ENCODE results near the gene BDKRB2. TPM values are rescaled to one million over a fixed set of nuclear protein-coding genes. Genes with fewer than 3 reads are reported as not detected.
A peak's percentile ranks its signal among the peaks of the same experiment; 100 is the strongest.

BDKRB2 gene
- total RNA-seq, 1 donor from 2014 or later: 0.70 TPM

DNA sequence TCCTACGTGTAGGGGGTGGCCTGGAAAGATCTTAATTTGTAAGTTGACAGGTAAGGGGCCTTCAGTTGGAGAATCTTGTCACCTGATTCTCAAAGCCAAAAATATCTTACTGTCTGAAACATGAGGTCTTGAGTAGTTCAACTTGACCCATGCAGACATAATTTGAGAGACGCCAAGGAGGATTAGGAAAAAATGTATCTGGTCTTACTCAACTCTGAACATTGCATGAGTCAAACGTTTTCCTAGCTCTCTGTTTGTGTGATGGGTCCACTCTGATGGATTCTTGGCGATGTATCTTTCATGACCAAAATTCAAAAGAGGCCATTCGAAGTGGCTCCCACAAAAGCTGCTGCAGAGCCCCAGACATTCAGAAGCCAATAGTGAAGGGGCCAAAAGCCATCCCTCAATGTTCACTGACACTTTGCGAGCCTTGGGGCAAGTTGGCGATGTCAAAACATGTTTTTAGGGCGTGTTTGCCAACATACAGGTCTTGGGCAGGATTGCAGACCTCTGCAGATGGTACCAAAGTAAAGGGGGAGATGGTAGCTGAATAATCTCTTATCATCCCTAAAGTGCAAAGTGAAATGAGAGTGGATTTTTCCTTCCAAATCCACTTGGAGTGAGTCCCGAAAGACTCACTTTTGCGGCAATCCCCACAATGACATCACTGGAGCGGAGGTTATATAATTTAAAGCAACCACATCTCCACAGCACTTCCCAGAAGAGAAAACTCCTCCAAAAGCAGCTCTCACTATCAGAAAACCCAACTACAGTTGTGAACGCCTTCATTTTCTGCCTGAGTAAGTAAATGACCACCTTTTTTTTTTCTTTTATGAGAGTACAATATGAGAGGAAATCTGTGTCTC is 51.1 kb downstream of the BDKRB2 start, which contains the start of gene BDKRB1:
Gene BDKRB1 (plus strand): TSS at position 710 of the 866 bp plus-strand sequence. CDS start 7,473 bp downstream, outside the sequence.
- Histone ChIP-seq H3K9ac (ENCODE audit: low read length) (no peak within 1 kb of the TSS), H4K20me1 (ENCODE audit: insufficient read depth, low read length) (no peaks in the 10 kb centered on the region), H3K27me3 (ENCODE audit: insufficient read depth, low read length) (peaks cover 5% of the 10 kb centered on the region), H3K4me2 (ENCODE audit: low read length) (peak within 1 kb of the TSS; percentile 51), H3K36me3 (ENCODE audit: insufficient read depth, low read length) (no peaks in the 10 kb centered on the region), H3K4me1 (ENCODE audit: insufficient read depth, low read length) (peaks cover 21% of the 10 kb centered on the region), H3K9me3 (ENCODE audit: insufficient read depth, low read depth, low read length) (no peaks in the 10 kb centered on the region), H3K79me2 (ENCODE audit: insufficient read depth, low read length) (no peaks in the 10 kb centered on the region), H2AFZ (ENCODE audit: low read depth, low read length) (no peak within 1 kb of the TSS), H3K27ac (ENCODE audit: low read depth, low read length) (peak within 1 kb of the TSS; percentile 36), H3K4me3 (ENCODE audit: insufficient read depth, low read depth, low read length) (no peak within 1 kb of the TSS)
- no peak within 1 kb of the TSS for H3K4me3 Mint-ChIP-seq (ENCODE audit: unreplicated experiment)
- no peaks in the 10 kb centered on the region for H3K27me3 Mint-ChIP-seq (ENCODE audit: low read depth, unreplicated experiment)
- H3K9me3 Mint-ChIP-seq (ENCODE audit: unreplicated experiment): no peaks in the 10 kb centered on the region
- no peak within 1 kb of the TSS for H3K27ac Mint-ChIP-seq (ENCODE audit: unreplicated experiment)
- no peaks in the 10 kb centered on the region for H3K36me3 Mint-ChIP-seq (ENCODE audit: low read depth, unreplicated experiment)
- H3K4me1 Mint-ChIP-seq (ENCODE audit: low read depth, unreplicated experiment): peaks cover 27% of the 10 kb centered on the region
- FAIRE-seq (peak; percentile 96), DNase-seq (ENCODE audit: low read depth) (peak; percentile 91)
- TF ChIP-seq CTCF (IDR thresholded peaks at IDR 0.05; ENCODE audit: insufficient read depth, low read depth, low read length) (no peak), EZH2 (IDR thresholded peaks at IDR 0.05; ENCODE audit: insufficient read depth, low read length) (no peak)

DNA sequence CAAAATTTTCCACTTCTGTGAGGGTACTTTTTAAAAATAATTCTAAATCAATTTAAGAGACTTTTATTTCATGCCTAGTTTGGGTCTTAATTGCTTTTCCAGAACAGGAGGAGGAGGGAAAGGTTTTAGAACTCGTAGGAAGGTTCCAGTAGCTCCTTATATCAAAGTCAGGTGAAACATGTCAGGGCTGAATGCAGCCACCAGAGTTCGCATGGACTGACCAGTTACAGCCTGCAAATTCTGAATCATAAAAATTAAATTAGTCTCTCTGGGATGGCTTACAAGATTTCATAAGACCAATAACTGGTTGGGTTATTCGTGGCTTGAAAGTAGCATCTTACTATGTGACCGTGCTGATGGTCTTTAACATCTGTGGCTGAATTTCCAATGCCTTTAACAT is 51.8 kb downstream of the BDKRB2 start:
- TF ChIP-seq CTCF (IDR thresholded peaks at IDR 0.05; ENCODE audit: insufficient read depth, low read depth, low read length) (no peak), EZH2 (IDR thresholded peaks at IDR 0.05; ENCODE audit: insufficient read depth, low read length) (no peak)
- Mint-ChIP-seq H3K27me3 (ENCODE audit: low read depth, unreplicated experiment) (peaks cover 2% of the 10 kb centered on the region), H3K4me1 (ENCODE audit: low read depth, unreplicated experiment) (peaks cover 29% of the 10 kb centered on the region), H3K9me3 (ENCODE audit: unreplicated experiment) (no peaks in the 10 kb centered on the region), H3K4me3 (ENCODE audit: unreplicated experiment) (no peak overlapping the region), H3K36me3 (ENCODE audit: low read depth, unreplicated experiment) (no peaks in the 10 kb centered on the region), H3K27ac (ENCODE audit: unreplicated experiment) (no peak overlapping the region)
- H3K4me1 ChIP-seq (ENCODE audit: insufficient read depth, low read length): peaks cover 21% of the 10 kb centered on the region
- H3K4me2 ChIP-seq (ENCODE audit: low read length): no peak overlapping the region
- no peaks in the 10 kb centered on the region for H3K79me2 ChIP-seq (ENCODE audit: insufficient read depth, low read length)
- H4K20me1 ChIP-seq (ENCODE audit: insufficient read depth, low read length): no peaks in the 10 kb centered on the region
- H3K9ac ChIP-seq (ENCODE audit: low read length): no peak overlapping the region
- no peak for DNase-seq (ENCODE audit: low read depth)
- H3K9me3 ChIP-seq (ENCODE audit: insufficient read depth, low read depth, low read length): no peaks in the 10 kb centered on the region
- H3K4me3 ChIP-seq (ENCODE audit: insufficient read depth, low read depth, low read length): no peak overlapping the region
- H3K36me3 ChIP-seq (ENCODE audit: insufficient read depth, low read length): no peaks in the 10 kb centered on the region
- H3K27ac ChIP-seq (ENCODE audit: low read depth, low read length): no peak overlapping the region
- H3K27me3 ChIP-seq (ENCODE audit: insufficient read depth, low read length): peaks cover 5% of the 10 kb centered on the region
- FAIRE-seq: peak; percentile 26
- H2AFZ ChIP-seq (ENCODE audit: low read depth, low read length): no peak overlapping the region

- Mint-ChIP-seq H3K4me3 (ENCODE audit: unreplicated experiment) (no peak overlapping the region), H3K27ac (ENCODE audit: unreplicated experiment) (no peak overlapping the region), H3K36me3 (ENCODE audit: low read depth, unreplicated experiment) (no peaks in the 10 kb centered on the region), H3K9me3 (ENCODE audit: unreplicated experiment) (no peaks in the 10 kb centered on the region), H3K4me1 (ENCODE audit: low read depth, unreplicated experiment) (peaks cover 29% of the 10 kb centered on the region), H3K27me3 (ENCODE audit: low read depth, unreplicated experiment) (peaks cover 6% of the 10 kb centered on the region)
- H3K4me1 ChIP-seq (ENCODE audit: insufficient read depth, low read length): peaks cover 21% of the 10 kb centered on the region
- no peaks in the 10 kb centered on the region for H4K20me1 ChIP-seq (ENCODE audit: insufficient read depth, low read length)
- FAIRE-seq (no peak), DNase-seq (ENCODE audit: low read depth) (no peak)
- H2AFZ ChIP-seq (ENCODE audit: low read depth, low read length): no peak overlapping the region
- H3K4me3 ChIP-seq (ENCODE audit: insufficient read depth, low read depth, low read length): no peak overlapping the region
- H3K9ac ChIP-seq (ENCODE audit: low read length): no peak overlapping the region
- H3K4me2 ChIP-seq (ENCODE audit: low read length): no peak overlapping the region
- TF ChIP-seq CTCF (IDR thresholded peaks at IDR 0.05; ENCODE audit: insufficient read depth, low read depth, low read length): no peak
- no peak for TF ChIP-seq EZH2 (IDR thresholded peaks at IDR 0.05; ENCODE audit: insufficient read depth, low read length)
- peaks cover 7% of the 10 kb centered on the region for H3K27me3 ChIP-seq (ENCODE audit: insufficient read depth, low read length)
- H3K27ac ChIP-seq (ENCODE audit: low read depth, low read length): no peak overlapping the region
- no peaks in the 10 kb centered on the region for H3K79me2 ChIP-seq (ENCODE audit: insufficient read depth, low read length)
- H3K36me3 ChIP-seq (ENCODE audit: insufficient read depth, low read length): no peaks in the 10 kb centered on the region
- no peaks in the 10 kb centered on the region for H3K9me3 ChIP-seq (ENCODE audit: insufficient read depth, low read depth, low read length)
These were observed 52.4 kb downstream of the BDKRB2 start for GRCh38 chr14:96257056-96257455.

All from astrocyte (in vitro differentiated cells and primary cell).